Astrocyte (in vitro differentiated cells and primary cell): ENCODE data around the gene TMEM258.

Experiments used
- EZH2 ChIP-seq: IDR thresholded peaks from 2 replicates; pipeline ENCODE4 v1.6.1; 2012; ENCODE audit warnings: mild to moderate bottlenecking, low read length, inconsistent platforms; ENCODE audit not compliant: insufficient read depth
- TF ChIP-seq, protein P1 (sequence below): IDR thresholded peaks from 2 replicates; pipeline ENCODE4 v1.5.1; 2011; ENCODE audit warnings: low read depth, mild to moderate bottlenecking, inconsistent platforms, low read length, moderate library complexity; ENCODE audit not compliant: insufficient read depth

DNA sequence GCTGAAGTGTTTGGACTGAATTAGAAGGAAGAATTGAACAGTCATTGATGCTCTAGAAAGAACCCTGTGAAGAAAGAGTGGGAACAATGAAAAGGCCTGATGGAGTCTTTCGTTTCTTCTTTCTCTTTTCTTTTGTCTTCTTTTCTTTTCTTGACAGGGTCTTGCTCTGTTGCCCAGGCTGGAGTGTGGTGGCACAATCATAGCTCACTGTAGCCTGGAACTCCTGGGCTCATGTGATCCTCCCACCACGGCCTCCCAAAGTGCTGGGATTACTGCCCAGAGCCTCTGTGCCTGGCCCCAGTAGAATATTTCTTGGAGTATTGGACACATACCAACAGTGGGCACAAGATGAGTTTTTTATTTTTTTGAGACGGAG, 1.4 kb upstream of the TMEM258 start:
- TF ChIP-seq, protein P1, sequence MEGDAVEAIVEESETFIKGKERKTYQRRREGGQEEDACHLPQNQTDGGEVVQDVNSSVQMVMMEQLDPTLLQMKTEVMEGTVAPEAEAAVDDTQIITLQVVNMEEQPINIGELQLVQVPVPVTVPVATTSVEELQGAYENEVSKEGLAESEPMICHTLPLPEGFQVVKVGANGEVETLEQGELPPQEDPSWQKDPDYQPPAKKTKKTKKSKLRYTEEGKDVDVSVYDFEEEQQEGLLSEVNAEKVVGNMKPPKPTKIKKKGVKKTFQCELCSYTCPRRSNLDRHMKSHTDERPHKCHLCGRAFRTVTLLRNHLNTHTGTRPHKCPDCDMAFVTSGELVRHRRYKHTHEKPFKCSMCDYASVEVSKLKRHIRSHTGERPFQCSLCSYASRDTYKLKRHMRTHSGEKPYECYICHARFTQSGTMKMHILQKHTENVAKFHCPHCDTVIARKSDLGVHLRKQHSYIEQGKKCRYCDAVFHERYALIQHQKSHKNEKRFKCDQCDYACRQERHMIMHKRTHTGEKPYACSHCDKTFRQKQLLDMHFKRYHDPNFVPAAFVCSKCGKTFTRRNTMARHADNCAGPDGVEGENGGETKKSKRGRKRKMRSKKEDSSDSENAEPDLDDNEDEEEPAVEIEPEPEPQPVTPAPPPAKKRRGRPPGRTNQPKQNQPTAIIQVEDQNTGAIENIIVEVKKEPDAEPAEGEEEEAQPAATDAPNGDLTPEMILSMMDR: no peak
- TF ChIP-seq EZH2: no peak
